DMS 273 (cell line): ENCODE results near the gene NEDD4L.

ENCODE experiments used
- DNase-seq: peaks from one replicate; lab custom pipeline; 2025; ENCODE audit not compliant: unreplicated experiment; lab: John Stamatoyannopoulos, UW

Gene NEDD4L

DNA sequence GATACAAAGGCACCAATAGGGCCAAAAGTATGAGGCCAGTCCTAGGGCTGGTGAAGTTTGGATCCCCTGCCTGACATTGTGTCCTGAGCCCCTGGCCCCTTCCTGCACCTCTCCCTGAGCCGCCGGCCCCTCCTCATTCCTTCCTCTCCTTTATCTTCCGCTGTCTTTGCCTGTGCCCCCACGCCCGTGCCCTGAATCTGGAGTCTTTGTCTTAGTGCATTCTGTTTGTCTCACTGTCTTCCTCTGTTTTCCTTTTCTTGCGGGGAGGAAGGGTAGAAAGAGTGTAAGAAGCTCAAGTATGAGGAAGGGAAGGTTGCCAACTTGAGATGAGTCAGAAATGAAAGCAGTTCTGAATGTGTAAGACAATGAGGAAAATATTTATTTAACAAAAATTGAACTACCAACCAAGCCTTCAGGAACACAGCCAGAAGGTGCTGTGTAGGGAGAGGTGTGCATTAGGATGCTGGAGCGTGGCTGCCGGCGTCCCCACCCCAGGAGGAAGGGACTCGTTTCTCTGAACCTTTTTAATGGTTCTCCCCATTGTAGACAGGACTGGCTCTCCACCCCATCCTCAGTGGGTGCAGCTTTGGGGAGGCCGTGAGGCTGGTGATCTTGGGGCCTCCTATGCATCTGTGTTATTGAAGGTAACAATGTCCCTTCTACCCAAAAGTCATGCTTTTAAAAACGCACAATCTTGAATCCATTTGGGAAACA lies 133.1 kb downstream of the NEDD4L start:
- no peak for DNase-seq

DNA sequence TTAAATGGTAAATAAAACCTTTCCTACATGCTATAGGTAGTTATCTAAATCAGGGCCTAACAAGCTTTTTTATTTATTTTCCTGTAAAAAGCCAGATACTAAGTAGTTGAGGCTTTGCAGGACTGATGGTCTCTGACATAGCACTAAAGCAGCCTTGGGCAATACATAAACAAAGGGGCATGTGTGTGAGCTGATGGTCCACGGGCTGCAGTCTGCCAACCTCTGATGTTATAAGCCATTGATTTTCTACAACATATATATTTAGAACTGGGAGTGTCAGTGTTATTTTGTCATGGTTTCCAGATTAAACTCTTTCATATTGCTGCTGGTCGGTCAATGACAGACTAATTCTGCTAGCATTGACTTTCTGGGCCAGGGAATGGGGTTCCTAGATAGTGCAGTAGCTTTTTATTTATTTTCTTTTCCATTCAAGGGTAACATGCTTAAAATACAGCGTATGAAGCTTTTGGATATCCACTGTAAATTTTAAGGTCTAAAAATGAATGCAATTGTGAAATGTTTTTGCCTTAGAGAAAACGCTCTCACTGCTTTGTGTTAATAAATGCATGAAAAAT lies 134.0 kb downstream of the NEDD4L start:
- no peak for DNase-seq

GRCh38 chr18:58178511-58178910 lies 134.5 kb downstream of the NEDD4L start:
- DNase-seq, result no peak

DNA sequence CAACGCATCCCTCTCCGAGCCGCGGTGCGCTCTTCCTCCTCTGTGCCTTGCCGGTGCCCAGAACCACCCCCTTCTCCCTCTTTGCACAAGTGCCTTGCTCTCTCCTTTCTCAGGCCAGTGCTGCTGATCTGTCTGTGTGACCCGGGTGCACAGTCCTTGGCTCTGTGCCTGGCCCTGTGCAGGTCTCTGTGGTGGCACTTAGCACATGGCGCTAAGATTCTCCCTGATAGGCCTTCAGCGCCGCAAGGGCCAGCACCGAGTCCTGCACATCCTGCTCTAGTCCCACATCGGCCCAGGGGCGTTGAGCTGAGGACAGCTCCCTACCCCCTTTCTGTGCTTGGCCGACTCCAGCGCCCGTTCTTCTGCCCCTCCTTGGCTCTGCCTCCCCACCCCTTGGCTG lies 136.1 kb downstream of the NEDD4L start:
- DNase-seq, result no peak

- DNase-seq, result peak; percentile 68
These were observed 136.8 kb downstream of the NEDD4L start for GRCh38 chr18:58180738-58181353.

DNA sequence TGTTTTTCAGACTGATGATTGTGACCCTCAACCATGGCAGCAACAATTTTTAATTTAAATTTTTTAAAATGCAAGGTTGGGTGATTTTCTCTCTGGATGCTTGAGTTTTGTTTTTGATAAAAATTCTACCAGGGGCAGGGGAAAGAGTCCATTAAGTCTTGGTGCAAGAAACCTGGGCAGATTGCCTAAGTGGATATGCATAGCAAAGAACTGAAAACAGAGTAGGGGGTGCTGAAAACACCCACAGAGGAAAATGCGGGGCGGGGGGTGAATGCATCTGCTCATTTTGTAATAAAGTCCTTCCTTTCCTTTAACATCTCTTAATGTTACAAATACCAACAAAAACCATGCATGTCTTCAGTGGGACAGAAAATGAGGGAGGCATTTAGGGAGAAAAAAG lies 138.0 kb downstream of the NEDD4L start:
- DNase-seq, result no peak

- DNase-seq, result no peak
These were observed 139.2 kb downstream of the NEDD4L start for GRCh38 chr18:58183226-58183625.

DNA sequence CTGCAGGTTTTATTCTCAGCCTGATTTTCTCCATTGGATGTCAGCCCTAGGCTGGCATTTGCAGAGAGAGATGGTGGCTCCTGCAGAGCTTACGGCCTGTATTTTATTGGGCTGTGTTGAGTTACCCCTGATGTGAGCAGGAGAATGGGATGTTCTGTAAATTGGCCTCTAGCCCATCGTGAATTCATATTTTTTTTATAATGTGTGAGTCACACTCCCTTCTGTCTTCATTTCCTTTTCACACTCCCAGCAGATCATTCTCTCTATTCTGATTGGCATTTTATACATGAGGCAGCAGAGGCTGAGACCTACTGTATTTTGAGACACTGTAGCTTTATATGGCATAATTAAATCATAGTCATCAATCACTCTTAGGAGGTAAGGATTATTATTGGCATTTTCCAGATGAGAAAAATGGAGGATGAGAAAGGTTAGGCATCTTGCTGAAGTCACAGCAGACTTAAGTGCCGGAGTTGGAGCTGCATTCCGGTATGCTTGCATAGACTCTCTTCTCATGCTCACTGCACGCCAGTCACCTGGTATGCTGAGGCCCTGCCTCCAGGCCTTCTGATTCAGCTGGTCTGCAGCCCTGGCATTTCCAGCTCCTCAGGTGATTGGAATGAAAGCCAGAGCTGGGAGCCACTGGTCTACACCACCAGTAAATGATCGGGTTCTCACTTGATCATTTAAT lies 142.4 kb downstream of the NEDD4L start:
- no peak for DNase-seq

DNA sequence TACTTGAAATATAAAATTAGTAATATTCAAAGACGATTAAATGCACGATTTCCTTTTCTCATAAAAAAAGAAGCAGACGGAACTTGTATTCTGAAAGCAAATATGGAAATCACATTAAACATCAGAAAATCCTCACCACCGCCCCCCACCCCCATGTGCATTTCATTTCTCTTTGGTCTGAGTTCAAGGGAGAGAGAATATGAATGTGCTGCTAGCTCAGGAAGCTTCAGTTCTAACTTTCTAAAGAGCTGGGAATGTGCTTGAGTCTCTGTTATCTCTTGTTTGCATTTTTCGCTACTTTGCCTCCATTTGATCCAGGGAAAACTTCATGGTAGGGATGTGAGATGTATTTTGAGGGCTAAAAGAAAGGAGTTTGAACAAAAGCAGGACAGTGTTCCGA lies 143.6 kb downstream of the NEDD4L start:
- no peak for DNase-seq

GRCh38 chr18:58188996-58189395 lies 145.0 kb downstream of the NEDD4L start:
- no peak for DNase-seq

DNA sequence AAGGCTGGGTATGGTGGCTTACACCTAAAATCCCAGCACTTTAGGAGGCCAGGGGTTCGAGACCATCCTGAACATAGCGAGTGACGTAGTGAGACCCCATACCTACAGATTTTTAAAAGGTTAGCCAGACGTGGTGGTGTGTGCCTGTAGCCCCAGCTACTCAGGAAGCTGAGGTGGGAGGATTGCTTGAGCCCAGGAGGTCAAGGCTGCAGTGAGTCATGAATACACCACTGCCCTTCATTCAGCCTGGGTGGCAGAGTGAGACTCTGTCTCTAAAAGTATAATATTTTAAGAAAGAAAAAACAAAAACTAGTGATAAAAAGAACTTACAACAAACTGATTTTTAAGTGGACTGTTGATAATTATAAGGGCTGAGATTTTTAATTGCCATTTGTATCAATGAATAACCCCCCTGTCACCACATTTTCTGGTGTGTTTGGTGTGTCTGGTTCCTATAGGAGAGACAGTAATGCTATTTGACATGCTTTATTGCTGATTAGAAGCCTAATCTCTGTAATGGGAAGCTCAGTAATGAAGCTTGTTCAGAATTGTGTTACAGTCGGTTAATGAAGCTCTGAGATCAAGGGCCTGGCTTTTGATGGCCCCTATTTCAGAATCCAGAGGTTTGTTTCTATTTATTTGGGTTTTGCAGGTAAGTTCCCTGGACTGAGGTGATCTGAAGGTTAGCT lies 147.0 kb downstream of the NEDD4L start:
- no peak for DNase-seq

GRCh38 chr18:58191626-58192025 lies 147.6 kb downstream of the NEDD4L start:
- no peak for DNase-seq

DNA sequence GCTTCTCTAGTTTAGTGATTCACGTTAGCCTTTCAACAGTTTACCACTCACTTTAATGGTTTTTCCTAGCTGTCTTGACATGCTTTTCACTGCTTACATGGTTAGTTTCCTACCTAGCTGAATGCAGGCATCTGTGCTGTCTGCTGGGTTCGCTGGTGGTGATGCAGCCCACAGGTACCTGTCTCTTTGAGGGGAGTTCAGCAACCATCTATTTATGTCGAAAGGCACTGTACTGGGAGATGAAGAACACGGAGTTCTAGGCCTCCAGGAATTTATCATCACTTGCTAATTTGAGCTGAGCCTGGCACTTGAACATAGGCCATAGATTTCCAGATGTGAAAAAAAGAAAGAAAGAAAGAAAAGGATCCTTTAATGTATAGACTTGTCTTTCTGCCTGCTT lies 148.5 kb downstream of the NEDD4L start:
- no peak for DNase-seq

- DNase-seq, result peak; percentile 7
These were observed 150.0 kb downstream of the NEDD4L start for GRCh38 chr18:58194028-58194427.

- DNase-seq, result no peak
These were observed 151.3 kb downstream of the NEDD4L start for GRCh38 chr18:58195278-58195765.

- DNase-seq, result no peak
These were observed 152.1 kb downstream of the NEDD4L start for GRCh38 chr18:58196164-58196563.

DNA sequence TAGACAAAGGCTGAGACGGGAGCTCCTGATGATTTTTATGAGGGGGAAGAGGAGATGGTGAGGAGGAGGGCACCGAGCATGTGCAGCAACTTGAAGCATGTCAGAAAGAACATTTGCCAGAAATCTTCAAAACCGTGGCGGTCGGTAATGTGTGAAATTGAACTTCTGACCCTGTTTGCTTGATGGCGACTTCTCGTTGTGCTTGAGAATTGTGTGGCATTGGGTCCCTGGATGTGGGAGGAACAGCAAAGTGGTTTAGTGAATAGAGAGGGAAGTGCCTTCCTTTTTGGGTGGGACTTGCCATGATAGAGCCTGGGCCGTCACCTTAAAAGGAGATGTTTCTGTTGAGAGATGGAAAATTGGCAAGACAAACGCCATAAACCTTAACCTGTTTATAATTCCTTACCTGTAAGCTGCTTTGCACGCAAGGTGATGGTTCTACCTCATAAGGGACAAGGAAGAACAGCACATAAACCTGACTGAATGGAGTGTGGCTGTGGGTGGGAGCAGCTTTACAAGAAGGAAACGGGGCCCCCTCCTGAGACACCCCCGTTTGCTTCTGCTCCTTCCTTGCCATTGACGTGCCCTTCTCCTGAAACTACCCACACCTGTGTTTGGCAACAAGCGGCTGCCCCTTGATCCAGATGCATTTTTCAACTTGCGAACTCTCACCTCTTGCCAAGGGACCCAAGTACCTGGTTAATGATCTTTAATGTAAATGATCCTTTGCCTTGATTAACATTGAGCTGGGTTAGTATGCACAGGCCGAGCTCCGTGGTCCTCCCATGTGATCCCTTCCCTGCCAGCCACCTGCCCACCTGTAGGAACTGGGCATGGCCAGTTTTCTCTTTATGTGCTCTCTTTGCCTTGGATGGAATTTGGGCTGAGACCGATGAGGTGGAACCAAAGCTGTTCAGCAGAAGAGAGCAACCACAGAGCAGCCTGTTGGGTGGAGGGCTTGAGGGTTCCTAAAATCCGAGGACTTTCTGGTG lies 153.2 kb downstream of the NEDD4L start:
- no peak for DNase-seq

- DNase-seq, result no peak
These were observed 157.2 kb downstream of the NEDD4L start for GRCh38 chr18:58201268-58201667.

GRCh38 chr18:58201733-58202730 lies 158.0 kb downstream of the NEDD4L start:
- DNase-seq, result no peak
